H1 (cell line): Measurements from ENCODE around the gene FASTKD3. TPM values are rescaled to one million over a fixed set of nuclear protein-coding genes. Genes with fewer than 3 reads are reported as not detected.

Experiments used
- CTCF ChIA-PET: fragments of 300-600 bp; sonication (Branson Sonifier 250); formaldehyde crosslinking; loops from one replicate; lab custom pipeline; 2021; ENCODE audit not compliant: partially characterized antibody; lab: Charles Lee
- POLR2A ChIA-PET: fragments of 300-600 bp; sonication (Branson Sonifier 250); formaldehyde crosslinking; loops from one replicate; lab custom pipeline; 2021; ENCODE audit warnings: inconsistent platforms; ENCODE audit not compliant: partially characterized antibody; lab: Charles Lee
- DNase-seq, 2 experiments: peaks; one replicate each; pipeline versions ENCODE4 v3.0.0 to v3.0.0-alpha.2; 2010 to 2022; ENCODE audit warnings: low spot score in 2 of 2, low read depth in 1 of 2, mixed read lengths in 1 of 2
- FAIRE-seq: peaks from 2 replicates; lab custom pipeline; 2011; peaks lifted over from hg19 to GRCh38; lab: Jason Lieb, UNC
- H2AFZ ChIP-seq: 2 replicates; pipeline ENCODE4 v1.8.1; 2012; ENCODE audit warnings: low read length, inconsistent platforms
- H2AK5ac ChIP-seq: 2 replicates; pipeline ENCODE4 v1.6.1; 2013; ENCODE audit warnings: low read depth, low read length
- H2BK120ac ChIP-seq: replicated peaks from 2 replicates; pipeline ENCODE3; 2013; ENCODE audit warnings: low read depth, low read length, inconsistent platforms
- H2BK12ac ChIP-seq: 2 replicates; pipeline ENCODE4 v1.6.1; 2013; ENCODE audit warnings: low read depth, low read length
- H2BK15ac ChIP-seq: 2 replicates; pipeline ENCODE4 v1.6.1; 2013; ENCODE audit warnings: low read length
- H2BK20ac ChIP-seq: 2 replicates; pipeline ENCODE4 v1.6.1; 2013; ENCODE audit warnings: low read length
- H2BK5ac ChIP-seq: 2 replicates; pipeline ENCODE4 v1.6.1; 2013; ENCODE audit warnings: low read depth, low read length
- H3K14ac ChIP-seq: 2 replicates; pipeline ENCODE4 v1.6.1; 2013; ENCODE audit warnings: inconsistent platforms; ENCODE audit not compliant: insufficient read length
- H3K18ac ChIP-seq: 2 replicates; pipeline ENCODE4 v1.6.1; 2013; ENCODE audit warnings: low read length; ENCODE audit errors: extremely low read depth
- H3K23ac ChIP-seq: 2 replicates; pipeline ENCODE4 v1.6.1; 2013; ENCODE audit warnings: inconsistent platforms; ENCODE audit not compliant: insufficient read length
- H3K23me2 ChIP-seq: 2 replicates; pipeline ENCODE4 v1.6.1; 2013; ENCODE audit warnings: low read depth, low read length
- H3K27ac ChIP-seq: 2 replicates; pipeline ENCODE4 v1.6.1; 2011; ENCODE audit warnings: low read depth, low read length, inconsistent platforms
- H3K27me3 ChIP-seq, 4 experiments: replicated peaks in 1 of 4; 1 replicate in 1 of 4; 2 replicates in 3 of 4; pipeline versions ENCODE4 v1.6.1 to v1.8.1; 2011 to 2013; ENCODE audit warnings: low read length in 3 of 4, mild to moderate bottlenecking in 3 of 4, inconsistent platforms in 2 of 4, mixed read lengths in 2 of 4, moderate library complexity in 1 of 4; ENCODE audit not compliant: control insufficient read depth in 3 of 4, insufficient read depth in 3 of 4; ENCODE audit errors: extremely low read depth in 1 of 4
- H3K36me3 ChIP-seq, 4 experiments: 2 replicates each; pipeline versions ENCODE4 v1.6.1 to v1.8.1; 2011 to 2013; ENCODE audit warnings: mild to moderate bottlenecking in 4 of 4, low read length in 3 of 4, moderate library complexity in 2 of 4, control low read depth in 1 of 4, inconsistent platforms in 1 of 4; ENCODE audit not compliant: insufficient read depth in 4 of 4, control insufficient read depth in 2 of 4
- H3K4ac ChIP-seq: replicated peaks from 2 replicates; pipeline ENCODE3; 2013; ENCODE audit warnings: low read length, low read depth, mixed read lengths, inconsistent platforms; ENCODE audit not compliant: insufficient read length
- H3K4me1 ChIP-seq, 4 experiments: replicated peaks in 1 of 4; 1 replicate in 1 of 4; 2 replicates in 3 of 4; pipeline versions ENCODE4 v1.6.1 to v1.8.1; 2011 to 2013; ENCODE audit warnings: low read length in 3 of 4, inconsistent platforms in 2 of 4, mixed read lengths in 1 of 4; ENCODE audit not compliant: insufficient read depth in 4 of 4, control insufficient read depth in 3 of 4
- H3K4me2 ChIP-seq, 2 experiments: 2 replicates each; pipeline versions ENCODE4 v1.6.1 to v1.8.1; 2011 to 2013; ENCODE audit warnings: low read depth in 2 of 2, low read length in 2 of 2, control low read depth in 1 of 2, inconsistent platforms in 1 of 2, mild to moderate bottlenecking in 1 of 2; ENCODE audit not compliant: insufficient read depth in 1 of 2
- H3K4me3 ChIP-seq, 4 experiments: fragments of 200-600, 300-600 bp in 1 of 4; sonication (generic), shearing (Covaris generic), sonication (Bioruptor Twin) in 1 of 4; 2 replicates each; pipeline versions ENCODE4 v1.5.1 to v1.8.1; 2011 to 2016; ENCODE audit warnings: low read length in 4 of 4, low read depth in 3 of 4, control low read depth in 2 of 4, inconsistent platforms in 2 of 4, mild to moderate bottlenecking in 2 of 4, mixed read lengths in 1 of 4, moderate library complexity in 1 of 4; ENCODE audit not compliant: insufficient read depth in 2 of 4; ENCODE audit errors: extremely low read depth in 1 of 4
- H3K56ac ChIP-seq: replicated peaks from 2 replicates; pipeline ENCODE3; 2013; ENCODE audit warnings: low read depth, mild to moderate bottlenecking, mixed read lengths, low read length, inconsistent platforms; ENCODE audit not compliant: insufficient read length
- H3K79me1 ChIP-seq: 2 replicates; pipeline ENCODE4 v1.6.1; 2013; ENCODE audit warnings: low read depth, low read length, control low read depth
- H3K79me2 ChIP-seq, 2 experiments: 2 replicates each; pipeline versions ENCODE4 v1.6.1 to v1.8.1; 2012 to 2013; ENCODE audit warnings: low read length in 2 of 2, mild to moderate bottlenecking in 2 of 2, inconsistent platforms in 1 of 2; ENCODE audit not compliant: insufficient read depth in 2 of 2, control insufficient read depth in 1 of 2
- H3K9ac ChIP-seq, 4 experiments: replicated peaks in 1 of 4; 1 replicate in 1 of 4; 2 replicates in 3 of 4; pipeline versions ENCODE4 v1.6.1 to v1.8.1; 2011 to 2013; ENCODE audit warnings: low read depth in 3 of 4, low read length in 3 of 4, control low read depth in 2 of 4, mild to moderate bottlenecking in 2 of 4, moderate library complexity in 2 of 4, inconsistent platforms in 1 of 4; ENCODE audit errors: extremely low read depth in 1 of 4
- H3K9me3 ChIP-seq, 2 experiments: 2 replicates each; pipeline versions ENCODE4 v1.6.1 to v1.8.1; 2012 to 2013; ENCODE audit warnings: mild to moderate bottlenecking in 2 of 2, moderate library complexity in 2 of 2, control low read depth in 1 of 2, inconsistent platforms in 1 of 2, low read depth in 1 of 2, low read length in 1 of 2, mixed read lengths in 1 of 2; ENCODE audit not compliant: insufficient read depth in 2 of 2
- H4K20me1 ChIP-seq, 2 experiments: replicated peaks in 1 of 2; 2 replicates each; pipeline versions ENCODE3 to v1.8.1; 2011 to 2013; ENCODE audit warnings: inconsistent platforms in 2 of 2, low read length in 2 of 2, mild to moderate bottlenecking in 1 of 2; ENCODE audit not compliant: insufficient read depth in 2 of 2, control insufficient read depth in 1 of 2
- H4K5ac ChIP-seq: 2 replicates; pipeline ENCODE4 v1.6.1; 2013; ENCODE audit warnings: low read length, low read depth, mixed read lengths, inconsistent platforms; ENCODE audit not compliant: insufficient read length
- H4K8ac ChIP-seq: 2 replicates; pipeline ENCODE4 v1.8.0; 2013; ENCODE audit warnings: mild to moderate bottlenecking, moderate library complexity, low read length, inconsistent platforms; ENCODE audit not compliant: insufficient read depth; ENCODE audit errors: extremely low read depth
- H4K91ac ChIP-seq: replicated peaks from 2 replicates; pipeline ENCODE3; 2013; ENCODE audit warnings: low read length, mixed read lengths, inconsistent platforms; ENCODE audit not compliant: insufficient read length
- POLR2AphosphoS5 ChIP-seq: IDR thresholded peaks from 2 replicates; pipeline ENCODE4 v1.6.1; 2011; ENCODE audit warnings: low read depth, low read length
- TAF1 ChIP-seq: IDR thresholded peaks from 2 replicates; pipeline ENCODE4 v1.6.1; 2011; ENCODE audit warnings: mild to moderate bottlenecking, low read depth, low read length
- WGBS, 2 experiments: shearing (Covaris generic) in 1 of 2; methylation state at CpG; one replicate each; pipeline versions ENCODE4 v1.1.6 to v1.1.7; 2013 to 2015; ENCODE audit warnings: low lambda C conversion rate in 2 of 2, mixed read lengths in 2 of 2, inconsistent platforms in 1 of 2, low coverage in 1 of 2, missing lambda C conversion rate in 1 of 2; ENCODE audit not compliant: insufficient replicate concordance in 2 of 2, insufficient coverage in 1 of 2, insufficient read length in 1 of 2; ENCODE audit errors: extremely low coverage in 1 of 2, missing lambda C conversion rate in 1 of 2; 5-methylcytosine and 5-hydroxymethylcytosine counted together
- polyA plus RNA-seq, 7 experiments: library from polyadenylated mRNA; depleted of rRNA in 3 of 7; stranded (reverse) in 5 of 7; unstranded in 2 of 7; fragments of >200 nt in 5 of 7; fragments of 200-250 nt in 2 of 7; gene quantifications; 1 replicate in 5 of 7; 2 replicates in 1 of 7; 4 replicates in 1 of 7; pipeline versions ENCODE4 v1.2.1 to v1.2.3, GENCODE V29; 2011 to 2013; ENCODE audit warnings: missing spikeins in 2 of 7, mixed read lengths in 2 of 7
- total RNA-seq: library from RNA; stranded (reverse); fragmentation: NEBNext Ultra II Directional; extraction: Animal tissue kit (Norgen Biotek cat#: 25700); gene quantifications from 2 replicates; pipeline ENCODE4 v1.2.1, GENCODE V29; 2021

The FASTKD3 gene
- total and polyA plus RNA-seq, 2 of the 8 experiments (the other 6 are each of a cell fraction or from before 2014, with no cell fraction given): 5.6 to 7.6 TPM

- H3K36me3 ChIP-seq: peaks cover 0 to 18% (median 10%) of the 10 kb centered on the region in 4 experiments; a peak in 5 of 8 replicates
- TF ChIP-seq TAF1 (no peak), POLR2AphosphoS5 (peak; percentile 32; the same call in 1 of the 2 replicates)
- TF ChIP-seq, all 59 proteins: peak for 1
- FAIRE-seq: no peak
- ChIA-PET POLR2A (interaction anchor here (0.8 kb wide), 1 partner anchor 9 kb away, joined by 3 read pairs; no protein-coding TSS in a partner anchor), CTCF (interaction anchor here (0.6 to 1.7 kb wide), 2 partner anchors 9 to 32 kb away, joined by 3 to 8 read pairs; no protein-coding TSS in a partner anchor)
- no peak overlapping the region; the same call in 1 of the 2 replicates for H2BK5ac ChIP-seq
- H3K23ac ChIP-seq: no peak overlapping the region
- DNase-seq: no peak
- H2AK5ac ChIP-seq: no peak overlapping the region
- no peak overlapping the region; a peak in 1 of 7 replicates for H3K9ac ChIP-seq
- no peaks in the 10 kb centered on the region for H3K23me2 ChIP-seq
- 97% methylated on average over 11 of the region's 11 CpGs; no CpG with 5 or more reads in 1 of the 2 experiments for WGBS, 2 experiments
- H3K56ac ChIP-seq: no peak overlapping the region
- H4K20me1 ChIP-seq: no peaks in the 10 kb centered on the region
- H3K4me2 ChIP-seq: no peak overlapping the region
- no peaks in the 10 kb centered on the region for H3K9me3 ChIP-seq
- H3K14ac ChIP-seq: no peak overlapping the region
- H3K4me1 ChIP-seq: no peaks in the 10 kb centered on the region
- no peaks in the 10 kb centered on the region for H3K79me2 ChIP-seq
- no peak overlapping the region for H3K4ac ChIP-seq
- H4K5ac ChIP-seq: no peak overlapping the region
- H2BK120ac ChIP-seq: no peak overlapping the region
- no peak overlapping the region for H2BK20ac ChIP-seq
- no peak overlapping the region for H4K91ac ChIP-seq
- no peak overlapping the region for H2BK15ac ChIP-seq
- H3K4me3 ChIP-seq: no peak overlapping the region
- no peaks in the 10 kb centered on the region for H3K79me1 ChIP-seq
- H4K8ac ChIP-seq: no peak overlapping the region
- no peak overlapping the region for H2AFZ ChIP-seq
- no peak overlapping the region for H2BK12ac ChIP-seq
- H3K18ac ChIP-seq: no peak overlapping the region
- peaks cover 0 to 2% (median 0%) of the 10 kb centered on the region in 4 experiments; a peak in 1 of 7 replicates for H3K27me3 ChIP-seq
- no peak overlapping the region for H3K27ac ChIP-seq
These were observed 43.2 kb downstream of the FASTKD3 start for GRCh38 chr5:7825630-7826029.
